ENCODE measurements around the gene SELPLG. TPM values are rescaled to one million over a fixed set of nuclear protein-coding genes. Genes with fewer than 3 reads are reported as not detected.
"Not testable (repeated sequence)": the region's sequence is repeated elsewhere in the genome, so short reads cannot be mapped to it uniquely, and the experiment has no call there.

SELPLG gene
- total RNA-seq, 1 donor from 2014 or later: not detected

GRCh38 chr12:108591267-108591980, 42.3 kb downstream of the SELPLG start:
- no peak for DNase-seq (ENCODE audit: low spot score, unreplicated experiment)
- Mint-ChIP-seq H3K36me3 (ENCODE audit: insufficient read depth) (no peaks in the 10 kb centered on the region), H3K27me3 (no peaks in the 10 kb centered on the region), H3K4me1 (ENCODE audit: low read depth) (peaks cover 1% of the 10 kb centered on the region), H3K27ac (no peak overlapping the region), H3K4me3 (ENCODE audit: low read depth) (no peak overlapping the region), H3K9me3 (ENCODE audit: low read depth) (no peaks in the 10 kb centered on the region)
- TF ChIP-seq CTCF (IDR thresholded peaks at IDR 0.05; ENCODE audit: unreplicated experiment): no peak

GRCh38 chr12:108590463-108590862, 43.2 kb downstream of the SELPLG start:
- H3K9me3 Mint-ChIP-seq (ENCODE audit: low read depth); H3K27ac Mint-ChIP-seq: not testable (repeated sequence)

GRCh38 chr12:108589840-108590229, 43.9 kb downstream of the SELPLG start:
- no peak overlapping the region for H3K4me3 Mint-ChIP-seq (ENCODE audit: low read depth)
- DNase-seq (ENCODE audit: low spot score, unreplicated experiment): no peak
- peaks cover under 1% of the 10 kb centered on the region for H3K27me3 Mint-ChIP-seq
- H3K9me3 Mint-ChIP-seq (ENCODE audit: low read depth): no peaks in the 10 kb centered on the region
- TF ChIP-seq CTCF (IDR thresholded peaks at IDR 0.05; ENCODE audit: unreplicated experiment): no peak
- H3K4me1 Mint-ChIP-seq (ENCODE audit: low read depth): peaks cover 1% of the 10 kb centered on the region
- no peak overlapping the region for H3K27ac Mint-ChIP-seq
- H3K36me3 Mint-ChIP-seq (ENCODE audit: insufficient read depth): no peaks in the 10 kb centered on the region

More at GRCh38 chr12:108590463-108590862, 43.2 kb downstream of the SELPLG start:
- not testable (repeated sequence) for H3K4me1 Mint-ChIP-seq (ENCODE audit: low read depth); DNase-seq (ENCODE audit: low spot score, unreplicated experiment); H3K36me3 Mint-ChIP-seq (ENCODE audit: insufficient read depth); H3K27me3 Mint-ChIP-seq; H3K4me3 Mint-ChIP-seq (ENCODE audit: low read depth)

GRCh38 chr12:108589028-108589839, 44.5 kb downstream of the SELPLG start:
- no peak for TF ChIP-seq CTCF (IDR thresholded peaks at IDR 0.05; ENCODE audit: unreplicated experiment)
- H3K9me3 Mint-ChIP-seq (ENCODE audit: low read depth): no peaks in the 10 kb centered on the region
- no peaks in the 10 kb centered on the region for H3K36me3 Mint-ChIP-seq (ENCODE audit: insufficient read depth)
- H3K27ac Mint-ChIP-seq: no peak overlapping the region
- H3K4me3 Mint-ChIP-seq (ENCODE audit: low read depth): no peak overlapping the region
- peaks cover 4% of the 10 kb centered on the region for H3K27me3 Mint-ChIP-seq
- no peak for DNase-seq (ENCODE audit: low spot score, unreplicated experiment)
- peaks cover 1% of the 10 kb centered on the region for H3K4me1 Mint-ChIP-seq (ENCODE audit: low read depth)

- Mint-ChIP-seq H3K27ac (no peak overlapping the region), H3K4me1 (ENCODE audit: low read depth) (peaks cover 1% of the 10 kb centered on the region), H3K4me3 (ENCODE audit: low read depth) (no peak overlapping the region), H3K27me3 (peaks cover 4% of the 10 kb centered on the region), H3K36me3 (ENCODE audit: insufficient read depth) (no peaks in the 10 kb centered on the region), H3K9me3 (ENCODE audit: low read depth) (no peaks in the 10 kb centered on the region)
- no peak for TF ChIP-seq CTCF (IDR thresholded peaks at IDR 0.05; ENCODE audit: unreplicated experiment)
- DNase-seq (ENCODE audit: low spot score, unreplicated experiment): no peak
Measured at GRCh38 chr12:108587826-108588225, 45.9 kb downstream of the SELPLG start.
